ENCODE results near the gene ARAP3. TPM values are rescaled to one million over a fixed set of nuclear protein-coding genes. Genes with fewer than 3 reads are reported as not detected.

ARAP3 gene
- total RNA-seq, 1 experiment from 2014 or later = 15.1 TPM

- BruUV-seq (replicated peaks) = TSS peak; percentile 49
- Histone ChIP-seq H3K4me1 (ENCODE audit: control insufficient read depth in 1 of 2, insufficient read depth in 2 of 2, low read length in 2 of 2) (peaks cover 6 to 25% of the 10 kb centered on the region in 2 experiments), H3K9me3 (ENCODE audit: control insufficient read depth in 1 of 2, insufficient read depth in 1 of 2, low read depth in 1 of 2, low read length in 2 of 2) (no peaks in the 10 kb centered on the region), H3K4me2 (ENCODE audit: low read length) (peak overlapping the region; percentile 79), H3K27ac (ENCODE audit: low read depth, low read length) (peak overlapping the region; percentile 87), H3K4me3 (replicated peaks in 1 of 2; ENCODE audit: low read depth in 1 of 2, low read length in 2 of 2) (peak overlapping the region; percentile 68 to 85), H2AFZ (ENCODE audit: low read depth, low read length, poor library complexity, severe bottlenecking) (no peak overlapping the region), H3K27me3 (ENCODE audit: insufficient read depth, low read length) (no peaks in the 10 kb centered on the region), H3K9ac (ENCODE audit: low read length) (peak overlapping the region; percentile 96), H3K36me3 (ENCODE audit: control insufficient read depth in 1 of 2, insufficient read depth in 2 of 2, low read length in 2 of 2) (peaks cover 2 to 17% of the 10 kb centered on the region in 2 experiments; a peak in 1 of 4 replicates), H3K9me2 (ENCODE audit: insufficient read depth) (no peaks in the 10 kb centered on the region), H4K20me1 (ENCODE audit: insufficient read depth) (peaks cover 20% of the 10 kb centered on the region; the same call in 1 of the 2 replicates), H3K79me2 (ENCODE audit: insufficient read depth, low read length) (peaks cover 58% of the 10 kb centered on the region)
- RAD21 ChIA-PET (ENCODE audit: low non-redundant PET in 1 of 2, low total read pairs in 2 of 2, uncharacterized antibody in 2 of 2, unreplicated experiment in 2 of 2) = no interaction called here
- ATAC-seq (no peak), DNase-seq (ENCODE audit: low read depth, low spot score) (no peak)
- intact Hi-C loops (cut with micrococcal nuclease) = loop anchor here (5.0 kb wide), 1 partner anchor 1440 kb away; the partner anchor contains the start of gene CYSTM1
- POLR2A ChIA-PET = no interaction called here
- TF ChIP-seq ELF1 (IDR thresholded peaks at IDR 0.05; ENCODE audit: borderline replicate concordance, low read depth) = no peak
- TF ChIP-seq, protein P1, sequence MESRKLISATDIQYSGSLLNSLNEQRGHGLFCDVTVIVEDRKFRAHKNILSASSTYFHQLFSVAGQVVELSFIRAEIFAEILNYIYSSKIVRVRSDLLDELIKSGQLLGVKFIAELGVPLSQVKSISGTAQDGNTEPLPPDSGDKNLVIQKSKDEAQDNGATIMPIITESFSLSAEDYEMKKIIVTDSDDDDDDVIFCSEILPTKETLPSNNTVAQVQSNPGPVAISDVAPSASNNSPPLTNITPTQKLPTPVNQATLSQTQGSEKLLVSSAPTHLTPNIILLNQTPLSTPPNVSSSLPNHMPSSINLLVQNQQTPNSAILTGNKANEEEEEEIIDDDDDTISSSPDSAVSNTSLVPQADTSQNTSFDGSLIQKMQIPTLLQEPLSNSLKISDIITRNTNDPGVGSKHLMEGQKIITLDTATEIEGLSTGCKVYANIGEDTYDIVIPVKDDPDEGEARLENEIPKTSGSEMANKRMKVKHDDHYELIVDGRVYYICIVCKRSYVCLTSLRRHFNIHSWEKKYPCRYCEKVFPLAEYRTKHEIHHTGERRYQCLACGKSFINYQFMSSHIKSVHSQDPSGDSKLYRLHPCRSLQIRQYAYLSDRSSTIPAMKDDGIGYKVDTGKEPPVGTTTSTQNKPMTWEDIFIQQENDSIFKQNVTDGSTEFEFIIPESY (IDR thresholded peaks at IDR 0.05; ENCODE audit: extremely low read depth, insufficient replicate concordance, low read length) = no peak
- no peak for TF ChIP-seq TCF7L2 (IDR thresholded peaks at IDR 0.05; ENCODE audit: borderline replicate concordance, extremely low read depth, insufficient read depth, insufficient read length)
- TF ChIP-seq, protein P2, sequence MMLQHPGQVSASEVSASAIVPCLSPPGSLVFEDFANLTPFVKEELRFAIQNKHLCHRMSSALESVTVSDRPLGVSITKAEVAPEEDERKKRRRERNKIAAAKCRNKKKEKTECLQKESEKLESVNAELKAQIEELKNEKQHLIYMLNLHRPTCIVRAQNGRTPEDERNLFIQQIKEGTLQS (IDR thresholded peaks at IDR 0.05) = no peak
- TF ChIP-seq ZNF274 (IDR thresholded peaks at IDR 0.05; ENCODE audit: low read depth, low read length) = no peak
- no peak for TF ChIP-seq CTCF (IDR thresholded peaks at IDR 0.05 in 2 of 3, conservative IDR thresholded peaks at IDR 0.05 in 1 of 3; ENCODE audit: borderline replicate concordance in 1 of 3, insufficient read depth in 1 of 3, low read depth in 2 of 3, low read length in 2 of 3)
- TF ChIP-seq MAX (IDR thresholded peaks at IDR 0.05) = no peak
- TF ChIP-seq EZH2 (IDR thresholded peaks at IDR 0.05) = no peak
- no peak for TF ChIP-seq ZFX (IDR thresholded peaks at IDR 0.05)
- no peak for TF ChIP-seq JUND (IDR thresholded peaks at IDR 0.05)
- TF ChIP-seq SIN3A (IDR thresholded peaks at IDR 0.05; ENCODE audit: low read depth) = no peak; the same call in 1 of the 2 replicates
- TF ChIP-seq RAD21 (IDR thresholded peaks at IDR 0.05; ENCODE audit: low read depth) = no peak
- TF ChIP-seq SRF (IDR thresholded peaks at IDR 0.05; ENCODE audit: low read depth) = no peak
- CTCF ChIA-PET = interaction anchor here (1.0 kb wide), 1 partner anchor 26 kb away, joined by 5 read pairs; no protein-coding TSS in a partner anchor
Observed at GRCh38 chr5:141617682-141618029, 64.4 kb downstream of the ARAP3 start.
